GM19193 (cell line): ENCODE results near the gene CGRRF1.
A peak's percentile ranks its signal among the peaks of the same experiment; 100 is the strongest.

Experiments
- POLR2A ChIP-seq: IDR thresholded peaks from 4 replicates; pipeline ENCODE4 v1.6.1; 2011; ENCODE audit not compliant: insufficient read depth, insufficient read length; ENCODE audit errors: extremely low read depth

Gene CGRRF1, protein sequence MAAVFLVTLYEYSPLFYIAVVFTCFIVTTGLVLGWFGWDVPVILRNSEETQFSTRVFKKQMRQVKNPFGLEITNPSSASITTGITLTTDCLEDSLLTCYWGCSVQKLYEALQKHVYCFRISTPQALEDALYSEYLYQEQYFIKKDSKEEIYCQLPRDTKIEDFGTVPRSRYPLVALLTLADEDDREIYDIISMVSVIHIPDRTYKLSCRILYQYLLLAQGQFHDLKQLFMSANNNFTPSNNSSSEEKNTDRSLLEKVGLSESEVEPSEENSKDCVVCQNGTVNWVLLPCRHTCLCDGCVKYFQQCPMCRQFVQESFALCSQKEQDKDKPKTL

DNA sequence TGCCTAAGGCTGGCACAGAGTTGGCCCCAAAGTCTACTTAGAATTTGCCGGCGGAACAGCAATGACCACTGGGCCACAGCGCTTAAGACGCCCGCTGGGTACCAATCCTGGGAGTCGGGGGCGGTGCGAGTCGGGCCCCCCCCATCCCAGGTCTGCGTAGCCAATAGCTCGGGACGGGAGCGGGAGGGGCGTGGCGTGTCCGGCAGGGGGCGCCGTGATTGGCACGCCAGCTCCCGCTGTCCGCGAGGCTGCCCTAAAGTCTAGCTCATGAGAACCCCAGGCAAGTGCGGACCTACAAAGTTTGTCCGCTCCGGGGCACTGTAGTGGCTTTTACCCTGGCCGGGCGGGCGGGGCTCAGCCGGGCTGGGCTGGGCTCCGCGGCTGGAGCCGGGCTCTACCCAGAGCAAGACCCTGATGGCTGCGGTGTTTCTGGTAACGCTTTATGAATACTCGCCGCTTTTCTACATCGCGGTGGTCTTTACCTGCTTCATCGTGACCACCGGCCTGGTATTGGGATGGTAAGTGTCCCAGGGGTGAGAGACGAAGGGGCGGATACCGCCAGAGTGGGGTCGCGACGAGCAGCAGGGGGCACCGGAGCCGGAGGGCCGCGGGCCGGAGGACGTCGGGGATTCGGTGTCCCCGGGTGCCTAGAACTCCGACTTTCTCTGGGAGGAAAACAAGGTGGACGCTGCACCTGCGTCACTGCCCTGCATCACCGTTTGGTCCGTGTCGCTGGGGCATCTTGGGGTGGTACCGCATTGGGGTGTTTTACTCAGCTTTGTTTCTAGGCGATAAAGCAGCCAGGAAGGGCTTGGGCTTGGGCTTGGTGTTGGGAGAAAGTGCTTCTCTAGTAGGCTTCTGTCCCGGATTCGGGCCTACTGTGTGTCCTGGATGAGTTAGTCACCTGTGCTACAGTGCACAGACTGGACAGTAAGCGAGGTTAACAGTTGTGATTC, at the start of gene CGRRF1:
CGRRF1 (plus strand) TSS at position 361 of the 956 bp plus-strand sequence; CDS start at position 415, 54 bp downstream.
- peak; percentile 82 for TF ChIP-seq POLR2A

DNA sequence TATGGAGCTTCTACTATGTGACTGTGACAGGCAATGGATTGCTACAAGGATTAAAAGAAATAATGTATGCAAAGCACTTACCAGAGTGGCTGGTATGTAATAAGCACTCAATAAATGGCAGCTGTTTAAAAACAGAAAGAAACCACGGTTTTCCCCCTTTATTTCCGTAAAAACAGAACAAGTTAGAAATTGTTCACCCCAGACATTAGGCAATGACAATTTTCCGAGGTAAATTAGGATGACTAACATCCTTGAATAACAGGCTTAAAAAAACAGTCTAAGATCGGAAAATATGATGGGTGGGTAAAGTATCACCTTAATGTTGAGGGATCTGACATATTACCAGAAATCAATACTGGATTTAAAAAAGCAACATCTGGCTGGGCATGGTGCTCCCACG, 47.7 kb upstream of the CGRRF1 start:
- no peak for TF ChIP-seq POLR2A

DNA sequence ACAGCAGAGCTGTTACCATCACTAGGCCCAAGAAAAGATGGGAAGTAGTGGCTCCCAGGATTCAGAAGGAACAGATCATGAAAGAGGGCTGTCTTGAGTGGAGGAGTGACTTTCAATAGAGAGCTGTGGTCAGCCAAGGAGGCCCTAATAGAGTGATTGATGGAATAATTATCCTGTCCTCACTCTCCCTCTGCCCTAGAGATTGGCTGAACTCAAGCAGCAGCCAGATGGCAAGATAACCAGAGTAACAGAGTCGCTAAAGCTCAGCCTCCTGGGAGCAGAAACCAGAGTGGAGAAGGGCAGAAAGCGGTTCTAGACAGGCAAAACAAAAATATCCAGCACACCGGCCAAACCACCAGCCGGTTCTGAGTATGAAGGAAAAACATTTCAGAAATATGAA, 44.1 kb upstream of the CGRRF1 start:
- no peak for TF ChIP-seq POLR2A

DNA sequence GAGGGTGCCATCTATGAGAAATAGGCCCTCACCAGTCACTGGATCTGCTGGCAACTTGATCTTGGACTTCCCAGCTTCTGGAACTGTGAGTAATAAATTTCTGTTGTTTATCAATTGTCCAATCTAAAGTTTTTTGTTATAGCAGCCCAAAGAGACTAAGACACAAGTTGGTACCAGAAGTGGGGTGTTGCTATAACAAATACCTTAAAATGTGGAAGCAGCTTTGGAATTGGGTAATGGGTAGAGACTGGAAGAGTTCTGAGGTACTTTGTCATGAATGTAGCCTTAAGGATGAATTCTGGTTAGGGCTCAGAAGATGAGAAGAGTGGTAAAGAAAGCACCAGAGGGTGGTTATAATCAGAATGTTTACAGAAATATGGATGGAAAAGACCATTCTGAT, 42.4 kb upstream of the CGRRF1 start:
- no peak for TF ChIP-seq POLR2A

DNA sequence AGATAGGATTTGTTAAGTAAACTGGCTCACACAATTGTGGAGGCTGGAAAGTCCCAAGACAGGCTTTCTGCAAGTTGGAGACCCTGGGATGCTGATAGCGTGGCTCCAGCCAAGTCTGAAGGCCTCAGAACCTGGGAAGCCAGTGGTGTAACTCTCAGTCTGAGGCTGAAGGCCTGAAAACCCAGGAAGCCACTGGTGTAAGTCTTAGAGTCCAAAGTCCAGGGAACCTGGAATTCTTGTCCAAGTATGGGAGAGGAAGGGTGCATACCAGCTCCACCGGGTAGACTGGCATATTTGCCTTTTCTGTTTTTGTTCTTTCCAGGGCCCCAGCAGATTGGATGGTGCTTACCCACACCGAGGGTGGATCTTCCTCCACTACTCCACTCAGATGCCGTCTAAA, 39.0 kb upstream of the CGRRF1 start:
- TF ChIP-seq POLR2A, result no peak

DNA sequence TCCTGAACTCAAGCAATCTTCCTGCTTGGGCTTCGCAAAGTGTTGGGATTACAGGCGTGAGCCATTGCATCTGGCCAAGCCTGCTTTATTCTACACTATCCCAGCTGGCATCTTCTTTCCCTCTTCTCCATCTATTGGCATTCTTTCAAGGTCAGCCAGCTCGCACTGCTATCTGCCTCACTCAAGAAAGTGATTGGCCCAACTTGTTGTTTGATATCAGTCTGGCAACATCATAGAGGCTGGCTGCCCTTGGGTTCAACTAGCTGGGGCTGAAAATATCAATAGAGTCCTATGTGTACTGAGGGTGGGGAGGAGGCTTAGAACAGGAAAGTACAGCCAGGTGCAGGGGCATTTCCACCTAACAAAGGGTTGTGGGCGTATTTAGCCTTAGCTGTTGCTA, 38.1 kb upstream of the CGRRF1 start:
- no peak for TF ChIP-seq POLR2A

DNA sequence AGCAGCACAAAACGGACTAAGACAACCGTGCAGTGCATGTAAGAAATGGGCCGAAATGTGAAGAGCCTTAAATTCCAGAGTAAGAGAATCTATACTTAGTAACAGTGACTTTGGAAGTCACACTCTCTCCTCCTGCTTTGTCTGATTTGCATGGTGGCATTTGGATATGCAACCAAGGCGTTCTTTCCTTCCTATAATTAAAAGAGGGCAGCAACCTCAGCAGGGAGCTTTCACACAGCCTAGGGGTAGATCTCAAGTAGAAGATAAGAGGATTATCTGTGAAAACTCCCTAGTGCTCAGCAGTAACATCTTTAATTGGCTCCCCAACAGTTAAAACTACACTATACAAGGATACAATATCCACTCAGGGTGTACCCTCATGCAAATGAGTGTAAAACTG, 37.4 kb upstream of the CGRRF1 start:
- TF ChIP-seq POLR2A, result no peak

DNA sequence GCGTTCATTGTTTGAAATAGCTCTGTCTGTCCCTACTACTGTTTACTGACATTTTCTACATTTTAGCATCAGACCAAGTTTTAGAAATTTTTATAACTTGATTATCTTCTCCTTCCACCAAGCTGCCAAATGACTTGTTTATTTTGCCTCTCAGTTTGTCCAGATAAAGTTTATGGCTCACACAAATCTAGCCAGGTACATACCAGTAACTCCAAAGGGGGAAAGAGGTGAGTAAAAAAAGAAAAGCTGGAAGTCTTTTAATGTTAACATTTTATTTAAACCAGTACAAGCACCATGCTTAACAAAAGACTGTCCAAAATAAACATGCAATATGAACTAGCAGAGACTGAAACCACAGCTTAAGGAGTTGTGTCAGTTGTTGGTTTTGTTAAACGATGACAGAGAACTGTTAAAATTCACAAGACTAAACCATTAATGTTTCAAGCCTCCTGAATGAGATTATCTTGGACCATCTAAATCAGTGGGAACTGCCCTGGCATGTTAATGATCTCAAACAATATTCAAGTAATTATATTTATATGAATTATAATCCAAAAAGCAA, 35.4 kb upstream of the CGRRF1 start:
- TF ChIP-seq POLR2A, result no peak

DNA sequence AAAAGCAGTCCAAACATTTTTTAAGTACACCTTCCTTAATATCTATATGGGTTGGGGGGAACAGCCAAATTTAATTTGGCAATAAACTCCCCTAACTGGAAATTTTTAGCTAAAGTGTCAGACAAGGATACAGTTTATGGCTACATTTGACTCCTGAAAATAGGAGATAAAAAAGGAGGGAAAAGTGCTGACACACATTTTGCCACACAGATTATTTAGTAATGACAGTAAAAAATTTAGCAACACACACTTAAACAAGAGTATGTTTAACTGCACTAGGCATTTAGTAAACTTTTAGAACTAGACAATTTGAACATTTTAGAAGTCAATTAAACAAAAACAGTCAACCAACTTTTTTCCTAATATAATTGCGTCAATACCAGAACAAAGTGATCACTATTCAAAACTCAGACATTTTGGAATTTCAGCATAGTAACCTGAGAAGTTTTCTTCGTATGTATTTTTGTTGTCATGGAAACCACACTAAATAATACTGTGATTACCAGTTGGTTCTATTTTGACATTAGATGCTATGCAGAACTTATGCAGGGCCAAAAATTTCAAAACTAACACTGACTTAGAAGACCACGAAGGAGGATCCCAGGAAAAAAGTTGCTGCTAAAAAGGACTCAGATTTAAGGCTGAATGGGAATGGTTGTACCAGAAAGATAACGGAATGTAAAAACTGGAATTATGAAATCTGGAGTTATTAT, 34.4 kb upstream of the CGRRF1 start:
- TF ChIP-seq POLR2A, result no peak

DNA sequence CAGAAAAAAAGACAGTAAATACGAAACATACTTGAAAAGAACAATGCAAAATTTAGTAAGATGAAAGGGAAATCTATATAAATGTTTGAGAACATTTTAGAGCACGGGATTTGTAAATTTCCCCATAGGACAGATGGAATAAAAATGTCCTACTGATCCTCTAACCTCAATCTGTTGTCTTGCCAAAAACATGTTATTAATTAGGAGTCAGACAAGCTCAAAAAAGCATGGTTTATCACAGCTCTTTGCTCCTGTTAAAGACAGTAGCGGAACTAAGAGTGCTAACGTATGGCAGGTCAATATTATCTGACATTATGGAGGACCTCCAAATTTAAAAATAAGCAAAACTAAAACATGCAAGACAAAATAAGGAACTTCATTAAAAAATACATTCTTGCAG, 33.8 kb upstream of the CGRRF1 start:
- TF ChIP-seq POLR2A, result no peak

DNA sequence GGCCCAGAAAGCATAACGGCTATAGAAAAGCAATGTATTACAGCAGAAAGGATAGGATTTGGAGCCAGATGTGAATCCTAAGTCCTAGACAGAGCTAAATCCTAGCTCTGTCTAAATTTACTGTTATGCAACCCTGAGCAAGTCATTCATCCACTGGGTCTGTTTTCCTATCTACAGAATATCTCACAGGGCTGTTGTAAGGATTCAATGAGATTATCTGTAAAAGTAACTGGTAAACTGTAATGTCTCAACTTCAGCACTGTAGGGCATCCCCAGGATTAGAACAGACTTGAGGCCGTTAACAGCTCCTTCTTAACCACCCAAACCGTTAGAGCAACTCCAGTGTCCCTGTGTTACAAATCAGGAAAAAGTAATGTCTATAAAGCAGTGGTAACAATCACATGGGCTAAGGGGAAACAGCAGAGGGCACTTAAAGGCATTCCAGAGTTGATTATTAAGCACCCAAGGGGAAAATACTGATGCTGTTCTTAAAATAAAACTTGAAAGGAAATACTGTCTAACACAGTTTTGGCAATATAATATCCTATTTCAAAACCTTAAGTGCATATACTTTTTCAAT, 31.0 kb upstream of the CGRRF1 start:
- TF ChIP-seq POLR2A, result no peak

DNA sequence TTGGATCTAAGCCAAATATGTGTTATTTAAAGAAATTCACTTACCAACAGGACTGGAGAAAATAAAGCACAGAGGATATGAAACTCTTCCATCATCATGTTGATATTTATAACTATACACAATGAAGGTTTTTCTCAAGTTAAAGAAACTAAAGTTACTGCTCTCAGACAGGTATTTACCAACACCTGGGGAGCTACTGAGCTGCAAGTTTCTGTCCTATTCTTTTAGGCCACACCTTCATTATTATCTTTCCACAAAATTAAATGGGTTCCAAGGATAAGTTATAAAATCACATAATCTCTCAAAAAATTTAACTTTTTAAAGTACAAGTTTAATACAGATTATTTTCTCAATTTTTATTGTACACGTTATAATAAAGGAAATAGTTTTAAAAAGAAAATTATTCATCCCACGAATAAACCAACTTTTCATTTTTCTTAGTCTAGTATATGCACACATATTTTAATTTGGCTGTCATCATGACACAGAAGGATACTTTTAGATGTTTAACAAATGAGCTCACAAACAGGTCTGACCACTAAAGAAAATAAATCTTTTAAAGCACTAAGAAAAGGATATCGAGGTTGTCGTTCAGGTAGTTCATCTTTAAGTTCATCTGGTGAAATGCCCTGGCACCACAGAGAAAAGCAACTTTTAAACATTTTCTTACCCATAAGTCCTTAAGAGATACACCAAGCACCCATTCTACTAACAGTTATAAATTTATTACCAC, 28.7 kb upstream of the CGRRF1 start:
- TF ChIP-seq POLR2A, result no peak

DNA sequence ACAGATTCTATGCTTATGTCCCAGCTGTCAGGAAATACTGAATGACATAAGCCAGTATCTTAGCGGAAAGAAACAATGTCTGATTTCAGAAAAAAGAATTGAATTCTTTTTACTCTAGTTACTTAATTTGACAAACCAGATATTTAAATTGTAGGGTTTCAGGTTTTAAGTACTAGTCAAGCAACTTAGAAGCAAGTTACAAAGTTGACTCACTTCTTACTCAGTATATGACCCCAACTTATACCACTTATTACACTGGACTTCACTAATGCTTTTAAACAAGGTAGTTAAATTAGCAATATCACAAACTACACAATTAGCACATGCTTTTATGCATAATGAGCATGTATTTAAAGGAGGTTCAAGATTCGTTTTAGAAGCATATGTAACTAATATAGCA, 28.0 kb upstream of the CGRRF1 start:
- no peak for TF ChIP-seq POLR2A

DNA sequence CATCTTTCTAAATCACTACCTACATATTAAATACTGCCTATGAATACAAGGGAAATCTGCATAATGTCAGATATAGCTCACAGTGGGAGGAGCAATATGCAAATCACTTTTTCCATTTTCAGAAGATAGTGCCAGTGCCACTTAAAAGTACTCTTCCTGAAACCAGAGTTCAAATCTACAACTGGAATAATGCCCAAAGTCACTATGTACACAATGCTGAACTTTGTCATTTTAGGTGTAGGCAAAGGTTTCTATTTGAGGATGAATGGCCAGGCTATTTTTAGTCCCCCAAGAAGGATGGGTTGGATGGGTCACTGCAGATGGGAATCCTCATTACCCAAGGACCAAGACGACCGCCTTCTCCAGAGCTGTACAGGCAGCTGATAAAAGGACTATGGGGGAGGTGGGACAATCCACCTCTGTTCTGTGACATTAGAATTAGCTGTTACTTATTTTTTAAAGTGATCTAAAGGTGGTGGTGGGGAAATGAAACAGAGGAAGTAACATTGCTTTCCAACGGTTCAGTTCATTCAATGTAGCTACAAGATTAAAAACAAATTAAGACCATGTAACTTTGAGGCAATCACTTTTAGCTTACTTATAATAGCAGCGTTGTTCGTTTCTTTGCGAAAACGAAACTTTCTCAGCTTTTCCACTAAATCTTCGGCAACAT, 26.5 kb upstream of the CGRRF1 start:
- no peak for TF ChIP-seq POLR2A

DNA sequence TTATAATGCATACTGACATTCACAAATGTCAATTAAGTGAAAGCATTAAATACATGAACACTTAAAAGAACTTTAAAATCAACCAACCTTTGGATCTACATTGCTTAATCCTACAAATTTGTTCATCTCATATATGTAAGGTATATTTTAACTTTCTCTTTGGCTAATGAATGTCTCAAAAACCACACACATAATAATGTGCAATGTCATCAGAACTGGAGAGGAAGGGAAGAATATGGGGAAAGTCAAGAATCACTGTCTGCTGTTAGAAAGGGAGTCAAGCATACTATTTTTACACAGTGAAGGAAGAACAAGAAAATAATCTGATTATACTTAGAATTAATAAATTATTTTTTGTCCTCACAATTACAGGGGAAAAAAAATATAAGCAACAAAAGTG, 25.9 kb upstream of the CGRRF1 start:
- TF ChIP-seq POLR2A, result no peak
